RPMI7951 (cell line): ENCODE results near the gene CDK11A. TPM values are rescaled to one million over a fixed set of nuclear protein-coding genes. Genes with fewer than 3 reads are reported as not detected.
"Not testable (repeated sequence)": the region's sequence is repeated elsewhere in the genome, so short reads cannot be mapped to it uniquely, and the experiment has no call there.

Source experiments
- DNase-seq: peaks from one replicate; pipeline ENCODE4 v3.0.0-alpha.2; 2012; ENCODE audit warnings: low read depth
- total RNA-seq: library from RNA; depleted of rRNA; stranded (reverse); fragments of >200 nt; shearing (Covaris generic); gene quantifications from 2 replicates; pipeline ENCODE4 v1.2.3, GENCODE V29; 2014

Gene CDK11A
- total RNA-seq, 1 experiment from 2014 or later, result 4.4 TPM

GRCh38 chr1:1726088-1726487 lies 1.9 kb upstream of the CDK11A start:
- DNase-seq, result not testable (repeated sequence)

GRCh38 chr1:1721201-1721600 lies 3.0 kb downstream of the CDK11A start:
- no peak for DNase-seq

- DNase-seq, result not testable (repeated sequence)
Observed at GRCh38 chr1:1715109-1715883, 8.9 kb downstream of the CDK11A start.

GRCh38 chr1:1707897-1708296 lies 16.3 kb downstream of the CDK11A start:
- not testable (repeated sequence) for DNase-seq

- not testable (repeated sequence) for DNase-seq
Observed at GRCh38 chr1:1707241-1707640, 16.9 kb downstream of the CDK11A start.

- DNase-seq, result not testable (repeated sequence)
Observed at GRCh38 chr1:1705623-1706022, 18.5 kb downstream of the CDK11A start.

- not testable (repeated sequence) for DNase-seq
Observed at GRCh38 chr1:1704284-1704957, 19.7 kb downstream of the CDK11A start.

GRCh38 chr1:1703796-1704195 lies 20.4 kb downstream of the CDK11A start:
- no peak for DNase-seq

GRCh38 chr1:1702506-1702905 lies 21.7 kb downstream of the CDK11A start:
- not testable (repeated sequence) for DNase-seq

- DNase-seq, result not testable (repeated sequence)
Observed at GRCh38 chr1:1700557-1700956, 23.6 kb downstream of the CDK11A start.

- DNase-seq, result not testable (repeated sequence)
Observed at GRCh38 chr1:1700067-1700466, 24.1 kb downstream of the CDK11A start.

GRCh38 chr1:1699061-1699460 lies 25.1 kb downstream of the CDK11A start:
- DNase-seq, result not testable (repeated sequence)

- DNase-seq, result not testable (repeated sequence)
Observed at GRCh38 chr1:1697358-1698183, 26.6 kb downstream of the CDK11A start.

- not testable (repeated sequence) for DNase-seq
Observed at GRCh38 chr1:1696431-1697357, 27.5 kb downstream of the CDK11A start.

GRCh38 chr1:1692714-1693647 lies 31.2 kb downstream of the CDK11A start, which contains the start of gene SLC35E2B:
TSS of gene SLC35E2B (minus strand) at chr1:1692795. CDS start at chr1:1676699, 16,096 bp downstream.
- peak; percentile 82 for DNase-seq

GRCh38 chr1:1692324-1692713 lies 31.8 kb downstream of the CDK11A start:
- DNase-seq, result peak; percentile 65

- not testable (repeated sequence) for DNase-seq
Observed at GRCh38 chr1:1691443-1691842, 32.7 kb downstream of the CDK11A start.

GRCh38 chr1:1689526-1689925 lies 34.6 kb downstream of the CDK11A start:
- DNase-seq, result not testable (repeated sequence)

GRCh38 chr1:1687846-1688245 lies 36.3 kb downstream of the CDK11A start:
- no peak for DNase-seq
